GM19455 (cell line): ENCODE measurements around the gene SUN3.

Experiments
- ATAC-seq: cut with Tn5 transposase; IDR thresholded peaks from one replicate; pipeline ENCODE4 v1.9.1; 2021; ENCODE audit not compliant: unreplicated experiment

The SUN3 gene

GRCh38 chr7:48028938-48029337 is at the start of gene SUN3:
SUN3 (minus strand) TSS chr7:48029107; CDS start chr7:48028938, 169 bp downstream.
- ATAC-seq, result no peak

- no peak for ATAC-seq
These were observed 49.6 kb upstream of the SUN3 start for GRCh38 chr7:48078470-48078869.

DNA sequence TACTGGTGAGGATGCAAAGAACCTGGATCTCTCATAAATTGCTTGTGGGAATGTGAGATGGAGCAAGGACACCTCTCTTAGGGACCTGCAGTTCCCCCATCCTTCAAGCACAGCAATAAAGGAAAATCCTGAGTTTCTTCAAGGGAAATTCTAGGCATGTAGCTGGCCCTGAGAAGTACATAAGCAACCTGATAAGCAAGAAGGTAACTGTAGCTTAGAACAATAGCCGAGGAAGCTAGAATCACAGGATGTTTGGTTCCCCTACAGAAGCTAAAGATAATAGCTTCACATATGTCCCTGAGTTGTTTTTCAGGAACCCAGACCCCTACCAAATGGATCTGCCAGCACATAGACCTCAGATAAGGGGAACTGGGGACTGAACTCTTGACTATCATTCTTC is 48.5 kb upstream of the SUN3 start:
- no peak for ATAC-seq

DNA sequence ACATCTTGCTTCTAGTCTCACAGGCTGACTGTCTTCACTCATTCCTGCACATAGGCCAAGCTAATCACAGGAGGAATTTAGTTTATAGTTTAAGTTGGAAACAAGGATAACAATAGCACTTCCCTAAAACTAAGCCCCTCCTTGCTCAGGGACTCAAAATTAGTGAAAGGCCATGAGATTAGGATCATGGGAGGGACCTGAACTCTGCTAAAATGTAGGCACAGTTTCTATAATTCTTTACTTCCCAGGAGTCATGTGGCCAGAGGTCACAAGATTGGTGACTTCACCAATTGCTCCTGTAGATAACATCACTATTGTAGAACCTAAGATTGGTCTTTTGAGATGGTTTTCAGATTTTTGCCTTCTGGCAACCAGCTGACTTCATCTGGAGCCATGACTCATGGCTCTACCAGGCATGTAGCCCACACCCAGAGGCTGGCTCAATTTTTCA is 45.3 kb upstream of the SUN3 start:
- ATAC-seq, result no peak

- ATAC-seq, result no peak
These were observed 38.6 kb upstream of the SUN3 start for GRCh38 chr7:48067475-48067874.

DNA sequence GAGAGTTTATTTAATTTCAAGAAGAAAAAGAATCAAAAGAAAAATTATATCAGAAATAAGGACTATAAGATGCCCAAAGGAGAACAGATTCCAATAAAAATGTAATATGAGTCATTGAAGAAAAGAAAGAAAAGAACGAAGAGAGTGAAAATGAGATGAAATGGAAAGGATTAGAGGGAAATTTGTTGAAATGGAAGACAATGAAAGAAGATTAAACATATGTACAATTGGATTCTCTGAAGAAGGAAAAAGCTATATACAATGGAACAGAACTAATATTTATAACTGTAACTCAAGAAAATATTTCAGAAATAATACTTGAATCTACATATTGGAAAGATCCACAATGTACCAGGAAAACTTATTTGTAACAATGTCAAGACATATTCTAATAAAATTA is 35.1 kb upstream of the SUN3 start:
- ATAC-seq, result no peak

- ATAC-seq, result no peak
These were observed 30.8 kb upstream of the SUN3 start for GRCh38 chr7:48059706-48060105.

GRCh38 chr7:48058990-48059389 is 30.1 kb upstream of the SUN3 start:
- no peak for ATAC-seq

GRCh38 chr7:48053736-48054135 is 24.8 kb upstream of the SUN3 start:
- no peak for ATAC-seq

DNA sequence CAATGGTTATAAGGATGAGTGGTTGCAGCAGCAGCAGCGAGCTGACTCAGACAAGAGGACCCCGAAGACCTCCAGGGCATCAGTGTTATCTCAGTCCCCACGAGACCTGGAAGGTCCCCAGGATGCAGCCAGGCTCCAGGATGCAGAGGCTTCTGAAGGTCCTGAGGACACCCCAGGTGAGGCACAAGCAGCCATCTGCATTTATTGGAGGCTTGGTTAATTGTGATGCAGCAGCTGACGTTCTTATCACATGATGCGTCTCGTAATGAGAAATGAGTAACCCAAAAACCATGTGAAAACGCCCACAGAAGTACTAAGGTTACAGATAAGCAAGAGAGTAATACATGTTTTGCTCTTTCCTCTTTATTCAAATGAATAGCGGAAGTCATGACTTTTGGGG is 23.8 kb upstream of the SUN3 start:
- no peak for ATAC-seq

DNA sequence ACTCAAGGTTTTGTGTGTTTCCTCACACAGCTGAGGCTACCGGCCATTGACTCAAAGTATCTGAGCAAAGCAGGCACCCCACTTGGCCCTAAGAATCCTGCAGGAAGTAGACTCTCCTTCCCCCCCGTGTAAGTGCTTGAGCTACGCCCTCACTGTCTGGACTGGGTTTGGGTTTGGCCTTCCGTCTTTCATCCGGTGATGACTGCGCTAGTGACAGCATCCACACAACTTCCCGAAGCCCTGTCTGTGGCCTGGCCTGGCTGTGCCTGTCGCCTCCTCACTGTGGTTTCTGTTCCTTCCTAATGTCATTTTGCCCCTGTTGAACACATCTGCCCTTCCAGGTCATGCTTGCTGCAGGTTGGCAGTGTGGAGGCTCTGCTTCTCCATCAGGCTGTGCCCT is 20.9 kb upstream of the SUN3 start:
- ATAC-seq, result no peak

DNA sequence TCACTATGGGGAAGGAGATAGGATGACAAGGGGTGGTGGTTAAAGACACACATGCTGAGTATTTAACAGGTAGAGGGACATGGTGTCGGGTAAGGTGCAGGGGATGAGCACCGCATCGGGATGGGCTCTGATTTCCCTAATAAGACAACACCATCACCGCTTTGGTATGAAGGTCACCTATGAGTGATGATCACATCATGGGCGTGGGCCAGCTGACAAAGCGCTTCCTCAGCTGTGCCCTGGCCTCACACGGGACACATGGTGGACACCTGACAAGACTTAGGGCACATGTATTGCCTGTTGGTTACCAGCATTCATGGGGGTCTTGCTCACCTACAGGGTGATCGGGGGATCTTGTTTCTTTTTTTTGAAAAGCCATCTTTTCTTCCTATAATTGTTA is 19.2 kb upstream of the SUN3 start:
- no peak for ATAC-seq

DNA sequence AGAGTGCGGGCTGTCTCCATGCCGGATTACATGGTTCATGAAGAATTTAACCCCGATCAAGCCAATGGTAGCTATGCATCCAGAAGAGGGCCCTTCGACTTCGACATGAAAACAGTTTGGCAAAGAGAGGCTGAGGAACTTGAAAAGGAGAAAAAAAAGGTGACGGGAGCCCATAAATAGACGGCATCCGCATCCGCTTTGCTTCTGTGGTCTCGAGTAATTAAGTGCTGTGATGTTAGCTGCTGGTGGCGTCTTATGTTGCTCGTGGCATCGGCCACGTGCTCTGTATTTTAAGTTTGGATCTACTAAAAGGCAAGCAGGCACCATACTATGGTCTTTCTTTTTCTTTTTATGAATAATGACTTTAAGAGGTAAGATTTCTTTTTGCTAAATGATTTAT is 17.6 kb upstream of the SUN3 start:
- no peak for ATAC-seq

DNA sequence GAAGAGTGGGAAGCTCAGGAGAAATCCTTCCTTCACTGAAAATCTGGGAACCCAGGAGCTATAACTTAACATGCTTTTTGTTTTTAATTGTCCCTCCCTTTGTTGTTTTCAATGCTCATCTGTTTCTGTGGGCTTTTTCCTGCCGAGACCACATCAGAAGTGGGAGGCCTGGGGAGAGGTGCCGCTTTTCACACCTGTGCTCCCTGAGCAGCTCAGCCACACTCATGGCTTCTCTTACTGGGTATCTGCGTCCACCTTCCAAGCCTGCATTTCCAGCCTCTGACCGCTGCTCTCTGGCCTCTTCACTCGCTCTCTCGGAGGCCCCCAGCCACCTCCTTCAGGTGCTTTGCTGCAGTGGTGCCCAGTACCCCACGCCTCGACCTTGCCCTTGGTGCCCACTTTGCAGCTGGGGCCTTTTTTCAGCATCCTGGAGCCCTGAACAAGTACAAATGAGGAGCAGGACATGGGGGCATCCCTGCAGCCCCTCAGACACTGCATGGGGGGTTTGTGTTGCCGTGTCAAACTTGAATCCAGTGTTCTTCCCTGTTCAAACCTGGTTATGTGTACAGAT is 16.4 kb upstream of the SUN3 start:
- ATAC-seq, result no peak

- no peak for ATAC-seq
These were observed 13.7 kb upstream of the SUN3 start for GRCh38 chr7:48042636-48043035.

DNA sequence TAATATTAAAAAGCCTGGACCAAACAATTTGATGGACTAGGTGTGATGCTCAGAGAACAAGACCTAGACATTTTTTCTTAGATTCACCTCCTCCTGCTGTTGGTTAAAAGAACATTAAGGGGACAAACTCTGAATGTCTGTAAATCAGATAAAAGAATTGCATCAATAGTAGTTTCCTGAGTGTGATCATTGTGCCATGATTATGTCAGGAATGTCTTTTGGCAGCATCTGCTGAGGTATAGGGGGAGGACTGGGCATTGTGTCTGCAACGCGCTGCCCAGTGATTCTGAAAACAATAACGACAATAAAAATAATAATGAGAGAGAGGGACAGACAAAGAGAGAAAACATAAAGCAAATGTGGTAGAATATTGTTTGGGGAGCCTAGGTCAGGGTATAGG is 13.3 kb upstream of the SUN3 start:
- ATAC-seq, result no peak

GRCh38 chr7:48041653-48041970 is 12.7 kb upstream of the SUN3 start:
- ATAC-seq, result no peak

- ATAC-seq, result no peak
These were observed 12.2 kb upstream of the SUN3 start for GRCh38 chr7:48040944-48041652.

DNA sequence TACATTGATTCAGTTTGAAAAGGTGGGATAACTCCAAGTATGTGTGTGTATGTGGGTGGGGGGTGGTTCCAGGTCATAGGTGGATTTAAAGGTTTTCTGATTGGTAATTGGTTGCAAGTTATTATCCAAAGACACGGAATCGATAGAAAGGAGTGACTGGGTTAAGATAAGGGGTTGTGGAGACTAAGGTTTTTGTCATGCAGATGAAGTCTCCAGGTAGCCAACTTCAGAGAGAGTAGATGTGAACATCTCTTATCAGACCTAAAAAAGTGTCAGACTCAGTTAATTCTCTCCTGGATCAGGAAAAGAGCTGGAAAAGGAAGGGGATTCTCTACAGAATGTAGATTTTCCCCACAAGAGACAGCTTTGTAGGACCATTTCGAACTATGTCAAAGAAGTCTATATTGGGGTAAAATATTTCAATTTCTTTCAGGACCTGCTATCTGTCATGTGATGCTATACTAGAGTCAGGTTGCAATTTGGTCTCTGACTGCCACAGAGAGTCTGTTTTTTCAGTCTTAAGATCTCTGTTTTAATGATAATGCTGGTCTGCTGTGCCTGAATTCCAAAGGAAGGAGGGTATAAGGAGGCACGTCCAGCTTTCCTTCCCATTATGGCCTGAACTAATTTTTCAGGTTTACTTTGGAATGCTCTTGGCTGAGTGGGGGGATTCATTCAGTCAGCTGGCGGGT is 10.1 kb upstream of the SUN3 start:
- ATAC-seq, result no peak

- ATAC-seq, result no peak
These were observed 7.1 kb upstream of the SUN3 start for GRCh38 chr7:48035967-48036478.

- peak; percentile 99 for ATAC-seq
These were observed 6.5 kb upstream of the SUN3 start, which contains the start of gene C7orf57 for GRCh38 chr7:48035301-48035966. C7orf57 (plus strand) TSS chr7:48035543; CDS start chr7:48036309, 766 bp downstream.

DNA sequence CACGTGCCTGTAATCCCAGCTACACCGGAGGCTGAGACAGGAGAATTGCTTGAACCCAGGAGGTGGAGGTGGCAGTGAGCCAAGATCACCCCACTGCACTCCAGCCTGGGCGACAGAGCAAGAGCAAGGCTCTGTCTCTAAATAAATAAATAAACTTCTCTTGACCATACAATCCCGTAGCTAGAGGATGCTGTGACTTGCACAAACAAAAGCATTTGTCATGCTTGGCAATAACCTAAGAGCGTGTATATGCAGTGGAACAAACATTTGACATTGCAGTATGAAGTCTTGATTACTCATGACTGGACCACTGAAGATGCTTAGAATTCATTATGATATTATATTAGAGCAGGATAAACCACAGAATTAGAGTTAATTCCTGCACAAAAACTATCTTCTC is 5.0 kb upstream of the SUN3 start:
- ATAC-seq, result no peak
